NCI-H2171 (cell line): ENCODE data around the gene ZGLP1.
"Not testable (repeated sequence)": the region's sequence is repeated elsewhere in the genome, so short reads cannot be mapped to it uniquely, and the experiment has no call there.

Experiments used
- DNase-seq: peaks from one replicate; lab custom pipeline; 2025; lab: John Stamatoyannopoulos, UW

Gene ZGLP1

GRCh38 chr19:10293637-10294367 lies 15.8 kb downstream of the ZGLP1 start:
- no peak for DNase-seq

- no peak for DNase-seq
Observed at GRCh38 chr19:10292789-10293636, 16.6 kb downstream of the ZGLP1 start.

- no peak for DNase-seq
Observed at GRCh38 chr19:10292206-10292788, 17.3 kb downstream of the ZGLP1 start.

- no peak for DNase-seq
Observed at GRCh38 chr19:10291554-10292205, 17.9 kb downstream of the ZGLP1 start.

- peak; percentile 35 for DNase-seq
Observed at GRCh38 chr19:10290876-10291553, 18.6 kb downstream of the ZGLP1 start.

- peak; percentile 4 for DNase-seq
Observed at GRCh38 chr19:10290357-10290875, 19.2 kb downstream of the ZGLP1 start.

GRCh38 chr19:10289836-10290356 lies 19.7 kb downstream of the ZGLP1 start, which contains the start of gene ICAM5:
Gene ICAM5, plus strand, starts transcription at chr19:10289952. Its CDS starts 92 bp downstream, at chr19:10290044.
- DNase-seq = peak; percentile 52

- DNase-seq = peak; percentile 76
Observed at GRCh38 chr19:10289167-10289835, 20.3 kb downstream of the ZGLP1 start.

GRCh38 chr19:10288662-10289166 lies 20.9 kb downstream of the ZGLP1 start:
- peak; percentile 4 for DNase-seq

- DNase-seq = peak; percentile 52
Observed at GRCh38 chr19:10286803-10287737, 22.5 kb downstream of the ZGLP1 start, which contains the start of gene ICAM4. Gene ICAM4, plus strand, starts transcription at chr19:10286955. Its CDS starts 58 bp downstream, at chr19:10287013.

- no peak for DNase-seq
Observed at GRCh38 chr19:10285393-10285792, 24.2 kb downstream of the ZGLP1 start.

- no peak for DNase-seq
Observed at GRCh38 chr19:10284960-10285278, 24.7 kb downstream of the ZGLP1 start.

- DNase-seq = no peak
Observed at GRCh38 chr19:10284065-10284959, 25.3 kb downstream of the ZGLP1 start.

GRCh38 chr19:10283301-10284064 lies 26.1 kb downstream of the ZGLP1 start:
- DNase-seq = no peak

- DNase-seq = not testable (repeated sequence)
Observed at GRCh38 chr19:10282043-10282442, 27.6 kb downstream of the ZGLP1 start.

GRCh38 chr19:10279737-10280442 lies 29.7 kb downstream of the ZGLP1 start:
- DNase-seq = no peak

- no peak for DNase-seq
Observed at GRCh38 chr19:10278935-10279334, 30.7 kb downstream of the ZGLP1 start.
